Globus pallidus (tissue), 1 donor: ENCODE results near the gene RNU6-8.
A peak's percentile ranks its signal among the peaks of the same experiment; 100 is the strongest.

Experiments used
- DNase-seq: peaks from one replicate; pipeline ENCODE4 v3.0.0-alpha.2; 2015; ENCODE audit warnings: low spot score

RNU6-8 gene

GRCh38 chr14:32203928-32204357, 874 bp upstream of the RNU6-8 start:
- no peak for DNase-seq

DNA sequence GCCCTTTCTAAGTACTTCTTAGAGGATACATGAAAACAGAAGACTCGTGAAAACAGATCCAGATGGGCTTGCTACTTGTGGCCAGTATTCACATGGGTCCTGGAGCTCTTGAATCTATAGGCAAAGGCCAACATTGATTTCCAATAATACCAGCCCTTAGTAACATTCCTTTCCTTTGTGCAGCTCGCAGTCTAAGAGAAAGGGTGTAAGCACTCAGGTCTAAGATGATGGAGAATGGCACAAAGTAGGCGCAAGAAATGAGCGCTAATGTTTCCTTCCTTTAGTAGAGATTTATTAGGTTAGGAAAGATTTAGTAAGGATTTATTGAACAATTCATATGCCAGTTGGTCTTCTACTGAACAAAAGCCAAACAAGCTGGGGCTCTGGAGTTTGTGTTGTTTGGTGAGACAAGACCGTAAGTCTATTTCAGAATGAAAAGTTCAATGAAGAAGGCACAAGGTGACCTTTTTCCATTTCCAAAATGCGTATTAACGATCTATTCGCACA, 525 bp downstream of the RNU6-8 start:
- DNase-seq = peak; percentile 49

DNA sequence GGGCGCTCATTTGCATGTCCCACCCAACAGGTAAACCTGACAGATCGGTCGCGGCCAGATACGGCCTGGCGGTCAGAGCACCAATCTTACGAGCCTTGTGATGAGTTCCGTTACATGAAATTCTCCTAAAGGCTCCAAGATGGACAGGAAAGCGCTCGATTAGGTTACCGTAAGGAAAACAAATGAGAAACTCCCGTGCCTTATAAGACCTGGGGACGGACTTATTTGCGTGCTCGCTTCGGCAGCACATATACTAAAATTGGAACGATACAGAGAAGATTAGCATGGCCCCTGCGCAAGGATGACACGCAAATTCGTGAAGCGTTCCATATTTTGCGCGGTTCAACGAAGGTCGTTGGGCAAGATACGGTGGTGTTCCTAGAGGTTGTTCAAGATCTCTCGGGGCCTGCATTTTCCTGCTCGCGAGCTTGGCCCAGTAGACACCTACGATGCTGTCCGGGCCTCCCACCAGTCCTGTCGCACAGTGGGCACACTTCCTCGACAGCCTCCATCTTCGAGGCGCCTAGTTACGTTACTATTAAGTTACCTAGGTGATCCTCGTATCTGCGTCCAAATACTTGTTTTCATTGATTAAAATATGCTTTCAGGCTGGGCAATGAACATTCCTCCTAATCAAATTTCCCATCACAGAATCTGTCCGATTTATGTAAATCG, 1.1 kb downstream of the RNU6-8 start, which contains the start of gene RNU6-7:
Gene RNU6-7, plus strand, starts transcription at position 230 of the 675 bp plus-strand sequence.
- peak; percentile 46 for DNase-seq

DNA sequence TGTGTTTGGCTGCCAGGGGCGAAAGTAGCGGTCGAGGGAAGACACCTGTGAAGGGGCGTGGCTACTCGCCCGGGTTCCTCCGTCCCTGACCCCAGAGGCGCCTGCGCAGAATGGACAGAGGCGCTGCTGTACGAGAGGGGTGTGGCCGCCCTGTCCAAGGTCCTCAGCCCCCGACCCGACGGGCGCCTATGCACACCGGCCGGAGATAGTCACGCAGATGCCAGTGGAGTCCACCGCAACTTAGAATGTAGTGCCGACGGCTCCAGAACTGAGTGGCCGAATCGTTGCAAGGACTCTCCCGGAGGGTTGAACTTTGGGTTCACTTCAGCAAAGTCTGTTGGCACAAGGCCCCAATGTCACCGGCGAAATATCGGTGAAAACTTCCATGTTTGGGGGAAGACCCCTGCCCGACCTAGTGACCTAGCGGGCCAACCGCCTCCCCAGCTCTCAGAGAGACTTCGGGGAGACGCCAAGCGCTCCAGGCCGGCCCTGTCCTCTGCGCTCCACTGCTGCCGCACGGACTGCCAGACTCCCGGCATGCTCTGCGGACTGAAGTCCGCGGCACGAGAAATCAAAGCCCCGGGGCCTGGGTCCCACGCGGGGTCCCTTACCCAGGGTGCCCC, 1.8 kb downstream of the RNU6-8 start:
- peak; percentile 72 for DNase-seq

DNA sequence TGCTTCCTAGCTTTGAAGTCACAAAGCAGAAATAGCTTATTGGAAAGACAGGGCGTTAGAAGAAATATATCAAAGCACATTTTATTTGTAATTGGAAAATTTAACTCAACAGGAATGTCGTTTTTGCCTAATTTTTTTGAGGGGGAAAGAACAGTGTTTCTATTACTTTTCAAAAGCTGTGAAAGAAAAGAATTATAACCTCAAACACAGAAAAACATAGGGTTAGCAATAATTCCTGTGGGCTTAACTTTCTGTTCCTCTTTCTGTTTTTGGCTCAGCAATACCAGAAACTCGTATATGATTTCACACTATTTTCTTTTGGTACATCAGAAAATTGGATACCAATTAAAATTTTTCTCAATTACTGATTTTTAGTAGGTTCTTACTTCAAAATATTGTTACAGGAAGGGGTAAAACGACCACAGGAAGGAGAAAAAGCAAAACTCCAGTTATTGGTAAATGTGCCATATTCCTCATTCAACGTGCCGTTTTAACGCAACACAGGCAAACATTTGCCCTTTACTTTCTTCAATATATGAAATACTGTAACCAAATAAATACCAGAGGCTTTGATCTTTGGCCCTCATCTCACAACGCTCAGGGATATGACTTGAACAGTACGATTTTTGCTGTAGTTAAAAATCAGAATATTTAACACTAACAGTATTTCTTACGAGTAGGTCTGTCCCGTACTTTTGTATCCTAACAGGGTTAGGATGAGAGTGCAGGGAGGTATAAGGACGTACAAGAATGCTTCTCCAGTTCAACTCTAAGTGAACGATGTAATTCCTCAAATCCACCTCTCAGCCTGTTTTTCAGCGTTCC, 2.5 kb downstream of the RNU6-8 start:
- no peak for DNase-seq

- DNase-seq = no peak
Observed at GRCh38 chr14:32197919-32198318, 5.2 kb downstream of the RNU6-8 start.

- no peak for DNase-seq
Observed at GRCh38 chr14:32195636-32196035, 7.4 kb downstream of the RNU6-8 start.

DNA sequence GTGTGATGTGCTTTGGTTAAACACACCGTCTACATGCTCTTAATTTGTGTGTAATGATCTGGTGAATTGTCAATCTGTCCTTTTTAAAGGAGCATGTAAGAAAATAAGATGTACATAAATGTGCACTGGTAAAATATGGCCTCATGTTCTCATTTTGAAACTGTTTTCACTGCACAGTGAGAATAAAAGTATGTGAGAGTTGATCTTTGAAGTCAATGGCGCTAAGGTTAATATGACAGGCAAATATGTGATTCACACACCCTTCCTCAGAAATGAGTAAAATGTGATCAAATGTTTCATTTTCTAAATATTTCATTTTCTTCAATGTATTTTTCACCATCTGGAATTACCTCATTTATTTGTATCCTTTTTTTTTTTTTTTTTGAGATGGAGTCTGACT, 9.5 kb downstream of the RNU6-8 start:
- no peak for DNase-seq

DNA sequence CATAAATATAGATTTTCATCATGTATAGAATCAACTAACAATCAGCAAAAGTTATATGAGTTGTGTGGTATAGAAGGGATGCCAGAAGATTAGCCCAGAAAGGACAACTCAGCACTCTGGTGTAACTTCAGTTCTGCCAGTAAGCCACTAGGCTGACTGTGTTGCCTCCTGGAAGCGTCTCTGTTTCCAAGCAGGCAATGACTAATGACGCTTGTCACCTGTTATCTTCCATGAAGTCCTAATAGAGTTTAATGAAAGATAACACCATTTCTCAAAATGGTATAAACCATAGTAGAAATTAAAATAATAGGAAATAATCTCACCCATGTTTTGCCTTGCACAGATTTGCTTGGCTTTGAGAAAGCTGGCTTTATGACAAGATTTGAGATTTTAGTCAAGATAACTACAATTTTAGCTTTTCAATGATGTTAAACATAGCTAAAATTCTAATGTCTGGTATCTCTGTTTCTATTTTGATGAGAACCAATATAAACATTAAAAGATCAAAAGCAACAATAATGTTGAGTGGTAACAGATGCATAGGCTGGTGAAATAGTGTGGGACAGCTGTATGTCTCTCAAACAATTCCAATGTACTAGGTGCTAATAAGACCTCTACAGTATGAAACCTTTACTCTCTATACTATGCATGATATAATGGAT, 10.2 kb downstream of the RNU6-8 start:
- no peak for DNase-seq

GRCh38 chr14:32190673-32191072, 12.4 kb downstream of the RNU6-8 start:
- no peak for DNase-seq

GRCh38 chr14:32189811-32190210, 13.3 kb downstream of the RNU6-8 start:
- DNase-seq = no peak

DNA sequence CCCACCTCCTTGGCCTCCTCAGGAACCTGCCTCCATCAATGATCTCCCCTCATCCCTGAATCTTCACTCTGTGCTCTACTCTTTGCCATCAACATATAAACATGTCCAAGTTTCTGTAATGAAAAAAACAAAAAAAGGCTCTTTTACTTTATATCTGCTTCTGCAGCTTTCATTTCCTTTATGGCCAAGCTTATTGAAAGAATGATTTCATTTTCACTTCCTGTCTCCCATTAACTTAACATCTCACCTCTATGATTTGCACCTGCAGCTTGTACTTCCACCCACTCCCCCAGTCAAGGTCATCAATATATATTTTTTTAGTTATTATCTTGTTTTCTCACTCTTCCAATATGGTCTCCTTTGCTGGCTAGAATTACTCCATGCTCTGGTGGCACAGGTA, 16.8 kb downstream of the RNU6-8 start:
- DNase-seq = no peak

GRCh38 chr14:32185097-32185496, 18.0 kb downstream of the RNU6-8 start:
- no peak for DNase-seq

GRCh38 chr14:32183151-32184058, 19.7 kb downstream of the RNU6-8 start:
- DNase-seq = no peak

DNA sequence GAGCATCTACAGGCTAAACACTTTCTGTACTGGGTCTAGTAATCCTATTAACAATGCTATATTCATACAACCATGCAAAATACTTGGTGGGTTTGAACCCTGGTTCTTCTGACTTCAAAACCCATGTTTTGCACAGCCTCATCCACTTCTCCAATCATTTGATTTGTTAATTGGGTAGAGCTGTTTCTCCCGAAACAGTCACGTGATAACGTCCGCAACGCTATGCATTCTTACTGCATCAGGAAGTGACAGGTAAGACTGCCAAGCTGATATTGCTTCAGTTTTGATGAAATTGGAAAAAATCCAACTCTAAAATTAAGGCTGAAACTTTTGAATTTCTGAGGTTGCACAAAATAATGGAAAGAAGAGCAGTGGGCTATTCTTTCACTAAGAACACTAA, 31.6 kb downstream of the RNU6-8 start:
- DNase-seq = no peak

DNA sequence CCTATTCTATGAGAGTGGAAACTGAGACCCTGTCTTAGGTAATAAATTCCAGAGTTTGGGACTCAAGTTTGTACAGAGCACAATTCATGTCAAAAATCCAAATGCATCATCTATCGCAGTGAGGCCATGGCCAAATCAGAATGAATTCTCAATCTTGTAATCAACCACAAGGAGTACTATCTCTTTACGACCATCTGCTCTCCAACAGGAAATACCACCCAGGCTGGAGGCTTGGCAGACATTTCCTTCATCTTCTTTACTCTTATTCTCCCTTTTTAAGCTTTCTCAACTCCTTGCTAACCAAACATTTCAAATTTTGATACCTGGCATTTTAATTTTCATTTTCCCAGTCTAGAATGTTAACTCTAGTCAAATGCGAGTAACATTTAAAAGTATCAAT, 33.9 kb downstream of the RNU6-8 start:
- no peak for DNase-seq

GRCh38 chr14:32167907-32168306, 35.2 kb downstream of the RNU6-8 start:
- no peak for DNase-seq

- no peak for DNase-seq
Observed at GRCh38 chr14:32166924-32167323, 36.1 kb downstream of the RNU6-8 start.

- DNase-seq = no peak
Observed at GRCh38 chr14:32166029-32166428, 37.0 kb downstream of the RNU6-8 start.
